Umbilical cord (tissue), 2 donors: ENCODE data around the gene DGKI. TPM values are rescaled to one million over a fixed set of nuclear protein-coding genes. Genes with fewer than 3 reads are reported as not detected.

Experiments used
- DNase-seq: peaks from one replicate; pipeline ENCODE4 v3.0.0-alpha.2; 2015; ENCODE audit warnings: low spot score
- total RNA-seq: library from RNA; depleted of rRNA; stranded (reverse); fragments of >200 nt; gene quantifications from one replicate; pipeline ENCODE4 v1.2.3, GENCODE V29; 2014; ENCODE audit warnings: low replicate concordance; ENCODE audit not compliant: insufficient read depth

The DGKI gene
- total RNA-seq, 1 donor from 2014 or later, result 76.1 TPM

DNA sequence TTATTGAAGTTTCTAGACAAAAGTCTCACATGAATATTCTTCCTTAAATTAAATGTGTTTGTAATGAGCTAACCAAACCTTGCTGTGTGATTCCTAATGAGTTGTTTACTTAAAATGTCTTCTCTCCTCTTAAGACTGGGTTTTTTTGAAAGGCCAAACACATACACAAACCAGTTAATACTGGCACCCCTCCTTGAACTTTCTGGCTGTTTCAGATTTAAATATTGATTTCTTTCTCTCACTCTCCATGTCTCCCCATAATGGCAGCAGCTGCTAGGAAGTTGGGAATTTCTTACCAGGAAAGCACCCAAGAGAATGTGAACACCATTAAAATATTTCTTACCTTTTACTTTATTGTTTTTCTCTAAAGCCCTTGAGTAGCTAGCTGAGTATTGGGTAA, 491.8 kb downstream of the DGKI start:
- DNase-seq, result no peak

DNA sequence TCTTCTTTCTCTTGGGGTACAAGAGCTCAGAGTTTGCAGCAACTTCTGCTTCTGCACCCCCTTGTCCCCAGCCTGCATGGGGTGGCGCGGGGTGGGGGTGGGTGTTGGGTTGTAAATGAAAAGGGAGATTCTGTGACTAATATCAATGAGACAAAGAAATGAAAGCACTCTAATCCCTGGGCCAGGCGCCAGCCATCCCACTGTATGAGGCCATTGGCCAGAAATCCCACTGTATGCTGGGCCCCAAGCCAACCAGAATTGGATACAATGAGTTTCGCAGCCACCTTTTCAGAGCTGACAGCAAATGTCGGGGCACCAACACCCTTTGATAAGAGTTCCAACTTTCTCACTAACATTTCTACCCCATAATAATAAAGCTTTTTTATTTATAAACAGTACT, 492.4 kb downstream of the DGKI start:
- no peak for DNase-seq

DNA sequence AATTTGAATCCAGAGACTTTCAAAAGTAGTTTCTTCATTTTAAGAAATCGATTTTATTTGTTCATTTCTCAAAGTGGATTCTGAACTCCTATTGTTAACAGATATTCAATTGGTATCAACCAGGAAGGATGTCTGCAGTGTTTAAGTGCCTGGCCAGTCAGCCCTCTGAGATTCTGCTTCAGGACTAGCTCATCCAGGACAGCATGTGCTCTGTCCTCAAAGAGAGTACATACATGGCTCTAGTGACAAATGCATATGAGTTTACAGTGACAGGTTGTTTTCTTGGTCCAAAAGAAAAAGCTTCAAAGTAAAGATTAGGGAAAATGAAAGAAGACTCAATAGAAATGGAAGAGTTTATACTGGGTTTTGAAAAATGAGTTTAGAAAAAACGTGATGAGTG, 494.8 kb downstream of the DGKI start:
- DNase-seq, result no peak

DNA sequence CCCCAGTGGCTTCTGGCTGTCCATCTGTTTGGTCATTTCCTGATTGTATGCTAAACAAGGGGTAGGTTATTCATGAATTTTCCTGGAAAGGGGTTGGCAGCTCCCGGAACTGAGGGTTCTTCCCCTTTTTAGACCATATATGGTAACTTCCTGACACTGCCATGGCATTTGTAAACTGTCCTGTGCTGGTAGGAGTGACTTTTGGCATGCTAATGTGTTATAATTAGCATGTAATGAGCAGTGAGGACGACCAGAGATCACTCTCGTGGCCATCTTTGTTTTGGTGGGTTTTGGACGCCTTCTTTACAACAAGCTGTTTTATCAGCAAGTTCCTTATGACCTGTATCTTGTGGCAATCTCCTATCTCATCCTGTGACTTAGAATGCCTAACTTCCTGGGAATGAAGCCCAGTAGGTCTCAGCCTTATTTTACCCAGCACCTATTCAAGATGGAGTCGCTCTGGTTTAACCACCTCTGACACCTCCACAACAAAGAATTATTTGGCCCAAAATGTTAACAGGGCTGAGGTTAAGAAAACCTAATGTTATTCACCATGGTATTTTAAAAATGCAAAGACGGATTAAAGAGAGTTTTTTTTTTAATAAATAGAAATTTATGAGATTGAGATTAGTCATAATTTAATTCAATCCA, 500.9 kb downstream of the DGKI start:
- DNase-seq, result no peak

DNA sequence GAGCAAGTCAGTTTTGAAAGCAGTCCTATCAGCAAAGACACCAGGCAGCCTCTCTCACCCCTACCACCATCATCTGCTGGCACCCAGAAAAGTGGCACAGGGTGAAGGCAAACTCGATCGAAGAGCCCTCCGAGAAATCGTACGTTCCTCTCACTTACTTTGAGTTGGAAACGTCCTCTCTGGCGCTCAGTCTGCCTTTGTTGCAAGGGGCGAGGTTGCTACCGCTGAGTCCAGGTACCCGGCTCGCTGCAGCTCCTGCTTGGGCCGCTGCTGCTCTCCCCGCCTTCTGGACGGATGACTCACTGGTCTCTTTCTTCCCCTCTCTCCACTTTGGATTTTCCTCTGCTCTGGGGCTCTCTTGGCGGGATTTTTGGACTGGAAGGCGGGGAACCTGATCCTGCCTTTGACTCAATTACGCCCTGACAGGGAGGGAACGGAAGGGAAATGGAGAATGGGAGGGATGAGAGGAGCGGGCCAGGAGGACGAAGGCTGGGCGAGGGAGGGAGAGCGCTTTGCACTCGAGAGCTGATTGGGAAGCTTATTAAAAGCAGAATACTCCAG, 503.4 kb downstream of the DGKI start, which contains the start of gene PTN:
TSS of gene PTN (minus strand) at position 453 of the 561 bp plus-strand sequence. CDS start 88,760 bp downstream, outside the sequence.
- peak; percentile 88 for DNase-seq

DNA sequence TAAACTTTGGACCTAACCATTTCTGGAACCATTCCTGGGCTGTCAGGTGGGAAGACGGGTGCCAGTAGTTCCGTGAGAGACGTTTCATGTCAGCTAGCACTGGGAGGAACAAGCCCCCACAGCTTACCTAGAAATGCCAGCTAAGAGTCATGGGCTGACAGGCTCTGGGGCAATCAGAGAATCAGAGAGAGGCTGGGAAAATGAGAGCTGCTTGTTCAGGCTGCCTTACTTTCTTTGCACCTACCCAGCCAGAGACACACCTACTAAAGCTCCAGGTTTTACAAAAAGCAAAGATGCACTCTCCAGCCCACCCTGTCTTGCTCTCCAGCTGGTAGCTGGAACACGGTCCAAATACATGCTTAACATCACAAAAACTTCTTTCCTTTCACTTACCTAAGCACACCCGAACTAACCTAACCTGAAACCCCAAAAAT, 503.9 kb downstream of the DGKI start:
- DNase-seq, result no peak

DNA sequence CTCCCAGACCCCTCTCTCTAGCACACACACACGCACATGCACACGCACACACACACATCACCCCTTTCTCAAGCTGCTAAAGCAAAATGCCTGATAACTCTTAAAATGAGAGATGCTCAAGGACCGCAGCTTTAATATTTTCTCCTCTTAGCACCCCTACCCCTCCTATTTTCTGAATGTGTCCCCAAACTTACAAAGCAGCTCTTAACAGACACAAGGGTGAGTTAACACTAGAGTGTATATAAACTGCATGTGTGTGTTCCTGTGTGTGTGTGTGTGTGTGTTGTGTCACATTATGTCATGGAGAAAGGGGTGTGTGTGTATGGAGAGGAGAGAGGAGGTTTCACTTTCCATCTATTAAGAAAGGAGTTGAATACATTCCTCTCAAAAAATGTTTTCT, 504.5 kb downstream of the DGKI start:
- DNase-seq, result peak; percentile 17

DNA sequence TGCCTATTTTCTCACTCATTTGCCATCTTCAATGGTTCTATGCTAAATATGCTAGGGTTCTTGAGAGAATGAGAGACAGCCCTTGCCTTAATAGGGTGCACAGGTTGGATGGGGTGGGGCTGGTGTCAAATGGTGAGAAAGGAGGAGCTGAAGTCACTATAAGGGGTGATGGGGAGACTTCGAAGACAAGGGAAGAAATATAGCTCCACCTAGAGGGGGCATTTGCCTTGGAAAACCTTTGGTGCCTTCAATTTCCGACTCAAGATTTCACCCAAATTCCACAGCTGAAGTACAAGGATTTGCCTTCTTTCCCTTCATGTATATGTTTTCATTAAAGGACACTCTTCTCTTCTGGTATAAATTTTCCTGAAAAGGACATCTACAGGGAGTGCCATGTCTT, 508.9 kb downstream of the DGKI start:
- no peak for DNase-seq

DNA sequence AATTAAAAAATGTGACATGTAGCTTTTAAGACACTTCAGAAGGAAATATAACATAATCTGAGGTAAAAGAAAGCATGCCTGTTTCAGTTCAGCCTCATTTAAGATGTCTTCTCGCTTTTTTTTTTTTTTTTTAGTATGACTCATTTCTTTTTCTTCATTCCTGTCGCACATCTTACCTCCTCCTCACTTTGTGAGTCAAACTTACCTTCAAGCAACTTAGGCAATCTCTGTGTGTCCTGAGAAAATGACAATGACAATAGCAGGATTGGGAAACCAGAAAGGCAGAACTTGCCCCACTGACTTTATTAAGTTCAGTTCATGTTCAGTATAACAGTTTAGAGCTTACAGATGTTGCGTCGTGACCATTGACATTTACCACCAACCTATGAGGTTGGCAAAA, 511.0 kb downstream of the DGKI start:
- no peak for DNase-seq

DNA sequence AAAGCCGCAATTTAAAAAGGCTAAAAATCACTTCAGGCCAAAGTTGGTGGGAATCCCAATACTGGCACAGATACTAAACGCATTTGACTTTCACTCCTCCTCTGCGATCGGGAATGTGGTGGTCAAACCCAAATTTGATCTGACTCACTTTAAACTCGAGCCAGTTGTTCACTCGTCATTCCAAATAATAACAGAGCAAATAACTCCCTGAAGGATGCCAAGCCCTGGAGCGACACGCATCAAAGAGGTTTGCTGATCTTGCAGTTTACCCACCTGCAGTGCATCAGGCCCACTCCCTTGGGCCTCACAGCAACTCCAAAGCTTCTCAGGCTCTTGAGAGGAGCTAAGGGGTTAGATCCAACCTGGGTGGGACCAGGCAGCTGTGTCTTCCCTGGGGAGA, 515.4 kb downstream of the DGKI start:
- DNase-seq, result no peak

Other genes with a start within 250 kb of the DGKI start
- 26.5 TPM for gene CREB3L2, start 155.1 kb upstream of the DGKI start, total RNA-seq
- gene AKR1D1, start 229.5 kb upstream of the DGKI start, total RNA-seq, result 65.2 TPM